Measurements from ENCODE around the gene RSPO1. TPM values are rescaled to one million over a fixed set of nuclear protein-coding genes. Genes with fewer than 3 reads are reported as not detected.

The RSPO1 gene
- total RNA-seq, 1 experiment from 2014 or later = 0.18 TPM

DNA sequence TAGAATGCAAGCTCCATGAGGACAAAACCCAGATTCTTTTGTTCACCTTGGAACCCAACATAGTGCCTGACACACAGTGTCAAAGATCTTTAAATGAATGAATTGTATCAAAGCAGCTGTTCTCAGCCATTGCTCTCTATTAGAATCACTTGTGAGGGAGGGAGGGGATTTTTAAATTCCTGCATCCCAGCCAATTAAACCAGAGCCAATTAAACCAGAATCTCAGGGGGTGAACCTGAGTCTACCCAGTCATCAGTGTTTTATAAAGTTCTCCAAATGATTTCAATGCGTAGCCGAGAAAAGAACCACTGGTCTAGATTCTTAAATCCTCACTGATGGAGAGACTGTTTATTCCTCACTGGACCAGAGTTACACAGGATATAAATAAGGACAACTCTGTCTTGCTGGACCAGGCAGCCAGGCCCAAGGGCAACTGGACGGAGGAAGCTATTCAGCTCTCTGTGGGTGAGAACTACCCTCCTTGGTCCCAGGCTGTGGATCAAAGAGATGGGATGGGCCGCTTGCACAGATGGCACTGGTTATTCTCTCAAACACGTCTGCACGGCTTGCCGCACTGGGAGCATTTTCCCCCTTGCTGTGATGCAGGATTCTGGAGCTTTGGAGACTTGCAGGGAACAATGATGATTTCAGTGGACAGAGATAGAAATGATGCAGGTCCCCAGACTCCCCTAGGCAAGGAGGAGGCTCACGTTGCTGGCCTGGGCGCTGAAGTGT lies 37.6 kb upstream of the RSPO1 start:
- intact Hi-C loops (cut with micrococcal nuclease; ENCODE audit: unreplicated experiment) (no loop called here), in situ Hi-C loops (cut with HindIII; ENCODE audit: low pct_unique_long_range_greater_than_20kb, low sequenced_read_pairs) (no loop called here)
- Histone ChIP-seq H3K27ac (ENCODE audit: low read length) (no peak overlapping the region), H3K4me3 (ENCODE audit: low read depth in 2 of 2, low read length in 2 of 2) (no peak overlapping the region), H3K36me3 (ENCODE audit: control insufficient read depth, insufficient read depth, low read length) (no peaks in the 10 kb centered on the region), H3K27me3 (ENCODE audit: control insufficient read depth, insufficient read depth, low read length) (peaks cover 8% of the 10 kb centered on the region), H3K4me1 (ENCODE audit: control insufficient read depth, insufficient read depth, low read length) (no peaks in the 10 kb centered on the region), H3K9me3 (ENCODE audit: control insufficient read depth, insufficient read depth, low read depth, low read length) (no peaks in the 10 kb centered on the region)
- no peak for ATAC-seq
- DNase-seq (ENCODE audit: low read depth, low spot score) = no peak
- BruUV-seq (replicated peaks) = no TSS peak
- ChIA-PET POLR2A (no interaction called here), CTCF (interaction anchor here (0.6 kb wide), 1 partner anchor 1170 kb away, joined by 3 read pairs; no protein-coding TSS in a partner anchor)
- TF ChIP-seq, protein P1, sequence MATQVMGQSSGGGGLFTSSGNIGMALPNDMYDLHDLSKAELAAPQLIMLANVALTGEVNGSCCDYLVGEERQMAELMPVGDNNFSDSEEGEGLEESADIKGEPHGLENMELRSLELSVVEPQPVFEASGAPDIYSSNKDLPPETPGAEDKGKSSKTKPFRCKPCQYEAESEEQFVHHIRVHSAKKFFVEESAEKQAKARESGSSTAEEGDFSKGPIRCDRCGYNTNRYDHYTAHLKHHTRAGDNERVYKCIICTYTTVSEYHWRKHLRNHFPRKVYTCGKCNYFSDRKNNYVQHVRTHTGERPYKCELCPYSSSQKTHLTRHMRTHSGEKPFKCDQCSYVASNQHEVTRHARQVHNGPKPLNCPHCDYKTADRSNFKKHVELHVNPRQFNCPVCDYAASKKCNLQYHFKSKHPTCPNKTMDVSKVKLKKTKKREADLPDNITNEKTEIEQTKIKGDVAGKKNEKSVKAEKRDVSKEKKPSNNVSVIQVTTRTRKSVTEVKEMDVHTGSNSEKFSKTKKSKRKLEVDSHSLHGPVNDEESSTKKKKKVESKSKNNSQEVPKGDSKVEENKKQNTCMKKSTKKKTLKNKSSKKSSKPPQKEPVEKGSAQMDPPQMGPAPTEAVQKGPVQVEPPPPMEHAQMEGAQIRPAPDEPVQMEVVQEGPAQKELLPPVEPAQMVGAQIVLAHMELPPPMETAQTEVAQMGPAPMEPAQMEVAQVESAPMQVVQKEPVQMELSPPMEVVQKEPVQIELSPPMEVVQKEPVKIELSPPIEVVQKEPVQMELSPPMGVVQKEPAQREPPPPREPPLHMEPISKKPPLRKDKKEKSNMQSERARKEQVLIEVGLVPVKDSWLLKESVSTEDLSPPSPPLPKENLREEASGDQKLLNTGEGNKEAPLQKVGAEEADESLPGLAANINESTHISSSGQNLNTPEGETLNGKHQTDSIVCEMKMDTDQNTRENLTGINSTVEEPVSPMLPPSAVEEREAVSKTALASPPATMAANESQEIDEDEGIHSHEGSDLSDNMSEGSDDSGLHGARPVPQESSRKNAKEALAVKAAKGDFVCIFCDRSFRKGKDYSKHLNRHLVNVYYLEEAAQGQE (IDR thresholded peaks at IDR 0.05; ENCODE audit: insufficient read depth in 1 of 2, low read depth in 2 of 2, low read length in 1 of 2) = no peak
- no peak for TF ChIP-seq SIN3A (IDR thresholded peaks at IDR 0.05; ENCODE audit: borderline replicate concordance, insufficient read depth, low read depth, low read length)
- TF ChIP-seq, protein P2, sequence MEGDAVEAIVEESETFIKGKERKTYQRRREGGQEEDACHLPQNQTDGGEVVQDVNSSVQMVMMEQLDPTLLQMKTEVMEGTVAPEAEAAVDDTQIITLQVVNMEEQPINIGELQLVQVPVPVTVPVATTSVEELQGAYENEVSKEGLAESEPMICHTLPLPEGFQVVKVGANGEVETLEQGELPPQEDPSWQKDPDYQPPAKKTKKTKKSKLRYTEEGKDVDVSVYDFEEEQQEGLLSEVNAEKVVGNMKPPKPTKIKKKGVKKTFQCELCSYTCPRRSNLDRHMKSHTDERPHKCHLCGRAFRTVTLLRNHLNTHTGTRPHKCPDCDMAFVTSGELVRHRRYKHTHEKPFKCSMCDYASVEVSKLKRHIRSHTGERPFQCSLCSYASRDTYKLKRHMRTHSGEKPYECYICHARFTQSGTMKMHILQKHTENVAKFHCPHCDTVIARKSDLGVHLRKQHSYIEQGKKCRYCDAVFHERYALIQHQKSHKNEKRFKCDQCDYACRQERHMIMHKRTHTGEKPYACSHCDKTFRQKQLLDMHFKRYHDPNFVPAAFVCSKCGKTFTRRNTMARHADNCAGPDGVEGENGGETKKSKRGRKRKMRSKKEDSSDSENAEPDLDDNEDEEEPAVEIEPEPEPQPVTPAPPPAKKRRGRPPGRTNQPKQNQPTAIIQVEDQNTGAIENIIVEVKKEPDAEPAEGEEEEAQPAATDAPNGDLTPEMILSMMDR (IDR thresholded peaks at IDR 0.05) = no peak
- TF ChIP-seq POLR2AphosphoS5 (IDR thresholded peaks at IDR 0.05; ENCODE audit: low read depth, low read length) = no peak
- no peak for TF ChIP-seq TCF7L2 (IDR thresholded peaks at IDR 0.05; ENCODE audit: low read depth, low read length)

- no peaks in the 10 kb centered on the region for H3K9me3 ChIP-seq (ENCODE audit: control insufficient read depth, insufficient read depth, low read depth, low read length)
- TF ChIP-seq POLR2AphosphoS5 (IDR thresholded peaks at IDR 0.05; ENCODE audit: low read depth, low read length) = no peak
- TF ChIP-seq, protein P2 (IDR thresholded peaks at IDR 0.05) = no peak
- TF ChIP-seq SIN3A (IDR thresholded peaks at IDR 0.05; ENCODE audit: borderline replicate concordance, insufficient read depth, low read depth, low read length) = no peak
- no peak for TF ChIP-seq TCF7L2 (IDR thresholded peaks at IDR 0.05; ENCODE audit: low read depth, low read length)
- TF ChIP-seq, protein P1 (IDR thresholded peaks at IDR 0.05; ENCODE audit: insufficient read depth in 1 of 2, low read depth in 2 of 2, low read length in 1 of 2) = no peak
- ChIA-PET POLR2A (interaction anchor here (0.7 kb wide), 1 partner anchor 25 kb away, joined by 6 read pairs; no protein-coding TSS in a partner anchor), CTCF (no interaction called here)
- H3K4me3 ChIP-seq (ENCODE audit: low read depth in 2 of 2, low read length in 2 of 2) = no peak overlapping the region
- no TSS peak for BruUV-seq (replicated peaks)
- no peaks in the 10 kb centered on the region for H3K36me3 ChIP-seq (ENCODE audit: control insufficient read depth, insufficient read depth, low read length)
- in situ Hi-C loops (cut with HindIII; ENCODE audit: low pct_unique_long_range_greater_than_20kb, low sequenced_read_pairs) (no loop called here), intact Hi-C loops (cut with micrococcal nuclease; ENCODE audit: unreplicated experiment) (no loop called here)
- H3K27me3 ChIP-seq (ENCODE audit: control insufficient read depth, insufficient read depth, low read length) = peaks cover 8% of the 10 kb centered on the region
- no peaks in the 10 kb centered on the region for H3K4me1 ChIP-seq (ENCODE audit: control insufficient read depth, insufficient read depth, low read length)
- no peak overlapping the region for H3K27ac ChIP-seq (ENCODE audit: low read length)
- ATAC-seq (no peak), DNase-seq (ENCODE audit: low read depth, low spot score) (no peak)
These were observed 36.6 kb upstream of the RSPO1 start for GRCh38 chr1:37671261-37671660.

Data from Panc1 (cell line).